ENCODE measurements around the gene PPIF.

GRCh38 chr10:79390057-79390456 is 42.8 kb downstream of the PPIF start:
- TF ChIP-seq CTCF (conservative IDR thresholded peaks at IDR 0.05 in 1 of 2, IDR thresholded peaks at IDR 0.05 in 1 of 2; ENCODE audit: extremely low read depth in 1 of 2, insufficient read depth in 1 of 2, low read depth in 1 of 2, low read length in 2 of 2) (no peak), EZH2 (IDR thresholded peaks at IDR 0.05; ENCODE audit: borderline replicate concordance, low read length) (no peak)
